ENCODE results near the gene USP10.

GRCh38 chr16:84749815-84750214 lies 50.0 kb downstream of the USP10 start:
- TF ChIP-seq POLR2A (IDR thresholded peaks at IDR 0.05; ENCODE audit: low read depth, low read length), result no peak
- TF ChIP-seq CTCF (IDR thresholded peaks at IDR 0.05; ENCODE audit: extremely low read depth in 1 of 2, insufficient read depth in 1 of 2, low read depth in 1 of 2, low read length in 2 of 2), result no peak
- no peak for TF ChIP-seq EZH2 (IDR thresholded peaks at IDR 0.05; ENCODE audit: borderline replicate concordance, low read depth, low read length, severe bottlenecking)
- no peak for TF ChIP-seq POLR2AphosphoS5 (IDR thresholded peaks at IDR 0.05; ENCODE audit: insufficient read depth, low read depth, low read length)
- TF ChIP-seq MAX (IDR thresholded peaks at IDR 0.05; ENCODE audit: insufficient read depth, insufficient read length), result no peak
- TF ChIP-seq FOS (IDR thresholded peaks at IDR 0.05; ENCODE audit: borderline replicate concordance, insufficient read depth, low read length), result no peak

Measured in endothelial cell of umbilical vein (primary cell).